Measurements from ENCODE around the gene CNOT4.

- TF ChIP-seq CTCF (IDR thresholded peaks at IDR 0.05; ENCODE audit: borderline replicate concordance, extremely low read depth, low read length, poor library complexity, severe bottlenecking) (no peak), EZH2 (IDR thresholded peaks at IDR 0.05; ENCODE audit: borderline replicate concordance, low read depth, low read length, severe bottlenecking) (no peak)
Measured at GRCh38 chr7:135428879-135429278, 81.0 kb downstream of the CNOT4 start.

Data from DND-41 (cell line).